H1 (cell line): ENCODE results near the gene L3MBTL4. TPM values are rescaled to one million over a fixed set of nuclear protein-coding genes. Genes with fewer than 3 reads are reported as not detected.
A peak's percentile ranks its signal among the peaks of the same experiment; 100 is the strongest.

Experiments used
- CHD7 ChIP-seq: fragments of 300-600 bp; sonication (generic); IDR thresholded peaks from 2 replicates; pipeline ENCODE4 v1.7.1; 2012; ENCODE audit warnings: low read length, moderate library complexity, mild to moderate bottlenecking, inconsistent platforms; ENCODE audit not compliant: insufficient replicate concordance
- CTBP2 ChIP-seq: IDR thresholded peaks from 2 replicates; pipeline ENCODE4 v1.7.0; 2011; ENCODE audit warnings: borderline replicate concordance, mild to moderate bottlenecking, moderate library complexity, mixed read lengths, low read length; ENCODE audit not compliant: insufficient read depth, insufficient read length
- E2F6 ChIP-seq: IDR thresholded peaks from 2 replicates; pipeline ENCODE4 v1.6.1; 2012; ENCODE audit warnings: inconsistent platforms
- EZH2 ChIP-seq: fragments of 200-600 bp; sonication (generic); IDR thresholded peaks from 2 replicates; pipeline ENCODE4 v1.7.1; 2012; ENCODE audit warnings: low read depth, mild to moderate bottlenecking, moderate library complexity, low read length, inconsistent platforms; ENCODE audit not compliant: severe bottlenecking
- MAFK ChIP-seq: IDR thresholded peaks from 2 replicates; pipeline ENCODE4 v1.6.1; 2012; ENCODE audit warnings: low read depth, mild to moderate bottlenecking, improper control_type of control experiment, low read length
- SAP30 ChIP-seq: fragments of 300-600 bp; sonication (generic); IDR thresholded peaks from 2 replicates; pipeline ENCODE4 v1.7.1; 2012; ENCODE audit warnings: low read length, moderate library complexity, mild to moderate bottlenecking, inconsistent platforms; ENCODE audit not compliant: insufficient read depth, insufficient replicate concordance
- polyA plus RNA-seq, 7 experiments: library from polyadenylated mRNA; depleted of rRNA in 3 of 7; stranded (reverse) in 5 of 7; unstranded in 2 of 7; fragments of >200 nt in 5 of 7; fragments of 200-250 nt in 2 of 7; gene quantifications; 1 replicate in 5 of 7; 2 replicates in 1 of 7; 4 replicates in 1 of 7; pipeline versions ENCODE4 v1.2.1 to v1.2.3, GENCODE V29; 2011 to 2013; ENCODE audit warnings: missing spikeins in 2 of 7, mixed read lengths in 2 of 7
- total RNA-seq: library from RNA; stranded (reverse); fragmentation: NEBNext Ultra II Directional; extraction: Animal tissue kit (Norgen Biotek cat#: 25700); gene quantifications from 2 replicates; pipeline ENCODE4 v1.2.1, GENCODE V29; 2021
- TF ChIP-seq, protein P1 (sequence below): IDR thresholded peaks from 2 replicates; pipeline ENCODE4 v1.6.1; 2012; ENCODE audit warnings: inconsistent platforms

The L3MBTL4 gene
- total and polyA plus RNA-seq, 2 of the 8 experiments (the other 6 are each of a cell fraction or from before 2014, with no cell fraction given) = 1.0 to 2.1 TPM

- TF ChIP-seq CHD7 = no peak
- TF ChIP-seq EZH2 = no peak
- TF ChIP-seq CTBP2 = no peak
- TF ChIP-seq, protein P1, sequence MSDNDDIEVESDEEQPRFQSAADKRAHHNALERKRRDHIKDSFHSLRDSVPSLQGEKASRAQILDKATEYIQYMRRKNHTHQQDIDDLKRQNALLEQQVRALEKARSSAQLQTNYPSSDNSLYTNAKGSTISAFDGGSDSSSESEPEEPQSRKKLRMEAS = no peak
- TF ChIP-seq SAP30 = no peak
- no peak for TF ChIP-seq E2F6
- TF ChIP-seq MAFK = peak; percentile 35; the same call in 1 of the 2 replicates
Measured at GRCh38 chr18:5951515-5952091, 463.1 kb downstream of the L3MBTL4 start (continued).
